GM21717 (cell line): Measurements from ENCODE around the gene CXCR4.
"Not testable (repeated sequence)": the region's sequence is repeated elsewhere in the genome, so short reads cannot be mapped to it uniquely, and the experiment has no call there.

ENCODE experiments used
- ATAC-seq: cut with Tn5 transposase; IDR thresholded peaks from one replicate; pipeline ENCODE4 v1.9.1; 2021; ENCODE audit warnings: mild to moderate bottlenecking, moderate library complexity; ENCODE audit not compliant: unreplicated experiment

Gene CXCR4

GRCh38 chr2:136080114-136080513 lies 37.8 kb downstream of the CXCR4 start:
- ATAC-seq: no peak

DNA sequence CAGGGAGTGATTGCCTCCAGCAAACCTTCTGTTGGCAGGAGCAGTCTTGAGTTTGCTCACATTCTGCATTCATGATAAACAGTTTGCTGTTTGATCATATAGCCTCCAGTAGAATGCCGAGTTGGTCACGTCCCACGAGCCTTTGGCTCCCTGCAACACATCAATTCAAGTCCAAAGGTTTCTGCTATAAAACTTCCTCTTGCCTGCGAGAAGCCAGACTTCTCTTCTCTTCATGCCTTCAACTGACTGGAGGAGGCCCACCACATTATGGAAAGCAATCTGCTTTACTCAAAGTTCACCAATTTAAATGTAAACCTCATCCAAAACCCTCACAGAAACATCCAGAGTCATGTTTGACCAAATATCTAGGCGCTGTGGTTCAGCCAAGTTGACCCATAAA lies 40.8 kb downstream of the CXCR4 start:
- ATAC-seq: no peak

DNA sequence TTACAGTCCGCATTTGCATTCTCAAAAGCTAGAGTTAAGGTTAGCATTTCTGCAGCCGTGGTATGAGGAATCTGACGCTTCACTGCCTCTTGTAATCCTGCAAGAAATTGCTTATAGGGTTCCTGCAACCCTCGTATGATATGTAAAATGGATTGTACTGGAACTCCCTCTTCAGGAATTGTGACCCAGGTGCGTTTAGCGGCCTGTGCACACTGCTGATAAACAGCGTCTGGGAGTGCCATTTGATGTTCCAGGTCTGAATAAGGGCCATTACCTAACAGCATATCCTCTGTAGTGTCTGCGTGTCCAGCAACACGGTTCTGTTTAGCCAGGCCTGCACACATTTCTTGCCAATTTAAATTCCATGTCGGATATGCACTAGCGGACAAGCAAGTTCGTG lies 42.5 kb downstream of the CXCR4 start:
- ATAC-seq: no peak

DNA sequence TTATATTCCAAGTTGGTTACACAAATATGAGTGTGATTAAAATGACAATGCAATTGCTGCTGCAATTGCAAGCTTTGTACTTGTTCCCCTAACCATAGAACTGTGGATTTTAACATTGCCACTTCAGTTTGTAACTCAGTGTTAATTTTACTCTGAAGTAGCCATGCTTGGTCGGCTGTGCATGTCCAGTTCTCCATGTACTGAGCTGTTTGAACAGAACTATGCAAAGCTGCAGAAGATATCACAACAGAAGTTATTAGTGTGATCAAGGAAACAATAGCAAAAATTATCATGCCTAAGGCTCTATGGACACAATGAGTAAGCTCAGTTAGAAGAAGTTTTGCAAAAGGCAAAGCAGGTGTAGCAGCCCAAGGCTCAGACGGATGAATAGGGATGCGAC lies 45.3 kb downstream of the CXCR4 start:
- no peak for ATAC-seq

DNA sequence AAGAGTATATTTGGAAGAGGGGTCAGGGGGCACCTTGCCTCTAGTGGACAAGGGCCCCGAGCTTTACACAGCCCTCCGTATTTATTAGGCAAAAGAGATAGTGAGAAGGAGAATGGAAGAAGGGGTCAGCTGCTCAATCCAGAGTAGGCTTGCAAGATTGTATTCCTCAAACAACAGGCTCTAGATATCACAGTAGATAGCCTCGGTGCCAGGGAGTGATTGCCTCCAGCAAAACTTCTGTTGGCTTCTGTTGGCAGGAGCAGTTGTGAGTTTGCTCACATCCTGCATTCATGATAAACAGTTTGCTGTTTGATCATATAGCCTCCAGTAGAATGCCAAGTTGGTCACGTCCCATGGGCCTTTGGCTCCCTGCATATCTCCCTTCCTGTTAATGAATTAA lies 46.1 kb downstream of the CXCR4 start:
- not testable (repeated sequence) for ATAC-seq

- no peak for ATAC-seq
Observed at GRCh38 chr2:136070913-136071312, 47.0 kb downstream of the CXCR4 start.

DNA sequence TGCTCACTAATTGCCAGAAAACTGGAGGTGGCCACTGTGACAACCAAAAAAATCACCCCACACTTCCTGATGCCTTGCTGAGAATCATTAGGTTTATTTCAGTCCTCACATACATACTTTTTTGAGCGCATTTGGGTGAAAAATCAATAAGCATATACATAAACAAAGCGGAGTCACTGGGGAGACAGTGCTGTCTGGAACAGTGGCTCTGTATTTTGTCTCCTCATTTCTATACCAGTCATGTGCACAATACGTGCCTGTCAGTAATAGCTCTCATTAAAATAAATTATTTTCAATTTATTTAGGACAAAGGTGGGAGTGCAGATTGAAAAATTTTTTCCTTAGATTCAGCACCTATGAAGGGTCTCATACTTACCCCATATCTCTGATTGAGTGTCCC lies 48.2 kb downstream of the CXCR4 start:
- no peak for ATAC-seq

DNA sequence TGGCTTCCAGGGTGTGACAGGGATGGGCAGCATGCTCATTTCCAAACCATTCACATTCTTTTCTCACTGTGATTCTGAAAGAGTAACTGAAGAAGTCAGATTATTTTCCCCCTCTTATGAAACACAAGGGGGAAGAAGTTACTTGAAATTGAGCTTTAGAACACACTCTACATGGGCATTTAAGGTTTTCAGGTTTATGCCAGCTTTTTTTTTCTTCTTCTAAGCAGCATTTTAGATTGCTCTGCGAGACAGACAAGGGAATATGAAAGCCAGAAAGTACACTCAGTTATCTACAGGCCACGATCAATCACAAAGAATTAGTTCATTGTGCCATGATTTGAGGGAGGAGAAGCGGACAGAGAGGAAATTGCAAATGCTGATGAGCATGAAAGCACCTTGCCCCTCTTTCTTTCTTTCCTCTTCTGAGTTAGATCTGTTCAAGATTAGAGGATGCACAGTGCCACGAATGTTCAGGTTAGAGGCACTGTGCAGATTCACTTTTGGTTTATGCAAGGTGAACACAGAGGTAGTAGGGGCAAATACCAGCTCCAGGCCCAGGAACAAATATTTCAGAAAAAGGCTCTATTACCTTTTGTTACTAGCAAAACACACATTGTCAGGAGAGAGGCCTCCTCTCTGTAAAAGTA lies 49.2 kb downstream of the CXCR4 start:
- ATAC-seq: no peak

DNA sequence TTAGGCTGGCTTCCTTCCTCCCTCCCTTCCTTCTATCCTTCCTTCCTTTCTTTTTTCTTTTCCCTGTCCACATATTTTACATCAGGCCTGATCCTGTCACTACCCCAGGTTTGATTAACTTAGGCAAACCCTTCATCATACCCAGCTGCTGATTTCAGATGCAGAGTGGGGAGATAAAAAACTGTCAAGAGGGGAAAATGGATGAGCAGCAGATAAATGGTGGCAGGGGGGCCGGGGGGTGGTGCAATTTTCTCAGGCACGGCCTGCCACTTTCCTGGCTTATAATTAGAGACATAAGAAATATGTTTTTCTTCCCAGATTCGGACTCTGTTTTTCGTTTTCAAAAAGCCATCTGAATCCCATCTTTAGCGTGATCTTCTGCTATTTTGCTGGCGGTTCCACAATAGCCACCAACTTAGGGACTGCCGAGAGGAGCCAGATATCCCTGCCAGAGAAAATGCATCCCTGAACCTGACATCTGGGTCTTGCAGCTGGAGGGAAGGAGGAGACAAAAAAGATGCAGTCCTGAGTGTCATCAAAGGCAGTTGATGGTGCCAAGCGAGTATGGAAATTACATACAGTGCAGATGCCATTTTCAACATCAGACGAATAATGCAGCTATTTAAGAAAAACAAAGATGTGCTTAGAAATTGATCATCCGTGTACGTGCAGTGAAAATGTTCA lies 49.9 kb downstream of the CXCR4 start:
- ATAC-seq: no peak

DNA sequence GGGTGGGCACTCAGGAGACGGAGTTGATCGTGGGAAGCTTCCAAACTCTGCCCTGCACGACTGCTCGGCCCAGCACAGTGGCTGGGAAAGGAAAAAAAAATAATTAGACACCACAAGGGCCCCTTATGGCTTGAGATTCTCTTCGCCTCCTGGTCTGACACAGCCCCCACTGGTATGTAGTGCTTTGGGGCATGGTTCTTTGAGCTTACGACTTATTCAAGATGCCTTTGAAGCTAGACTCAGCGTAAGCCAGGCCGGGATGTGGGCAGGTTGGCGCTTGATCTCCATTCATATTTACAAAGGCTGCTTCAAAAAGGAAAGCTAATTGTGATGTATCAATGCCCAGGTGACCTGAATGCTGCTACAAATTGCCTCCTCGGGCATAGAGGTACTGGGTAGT lies 50.5 kb downstream of the CXCR4 start:
- ATAC-seq: no peak

DNA sequence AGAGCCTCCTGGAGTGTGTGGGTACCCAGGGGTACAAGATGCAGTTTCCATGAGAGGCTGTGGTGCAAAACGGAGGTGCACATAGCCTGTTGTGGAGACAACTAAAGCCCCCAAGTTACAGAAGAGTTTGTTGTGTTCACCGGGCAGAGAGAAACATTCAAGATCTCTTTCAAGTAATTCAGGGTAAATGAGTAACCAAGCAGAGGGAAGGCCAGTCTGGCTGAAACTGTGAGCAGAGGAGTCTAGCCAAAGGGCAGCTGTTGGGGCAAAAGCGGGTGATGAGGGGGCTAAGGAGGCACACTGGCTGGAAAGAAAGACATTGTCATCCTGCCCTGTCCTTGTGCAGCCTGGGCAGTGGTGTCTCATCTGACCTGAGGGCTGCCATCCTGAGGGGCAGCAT lies 52.0 kb downstream of the CXCR4 start:
- no peak for ATAC-seq

DNA sequence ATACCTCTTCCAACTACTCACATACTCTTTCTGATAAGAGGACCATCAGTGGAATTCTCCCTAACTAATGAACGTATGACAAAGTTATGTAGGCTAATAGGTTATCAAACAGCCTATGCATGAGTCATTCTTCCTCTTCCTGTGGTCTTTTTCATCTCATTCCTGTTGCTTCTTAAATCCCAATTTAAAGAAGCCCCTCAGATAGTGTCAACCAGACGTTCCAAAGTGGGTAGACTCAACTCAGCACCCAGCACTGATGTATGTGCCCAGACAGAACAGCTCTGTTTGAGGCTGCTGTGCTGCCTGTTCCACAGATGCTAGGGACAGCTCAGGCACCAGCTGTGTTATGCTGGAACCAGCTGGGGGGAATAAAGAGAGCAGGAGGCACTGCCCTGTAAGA lies 52.6 kb downstream of the CXCR4 start:
- no peak for ATAC-seq
